HEK293 (cell line): Measurements from ENCODE around the gene BCL7A.

Source experiments
- GFI1B ChIP-seq: fragments of 450-650 bp; formaldehyde crosslinking; IDR thresholded peaks from 2 replicates; pipeline ENCODE4 v1.5.1; 2016; ENCODE audit warnings: missing biosample characterization, missing genetic modification characterization
- GLI4 ChIP-seq: fragments of 450-650 bp; formaldehyde crosslinking; IDR thresholded peaks from 2 replicates; pipeline ENCODE4 v1.5.1; 2016; ENCODE audit warnings: missing biosample characterization, missing genetic modification characterization
- HOXD13 ChIP-seq: sonication (generic); formaldehyde crosslinking; IDR thresholded peaks from 2 replicates; pipeline ENCODE4 v1.8.0; 2022; ENCODE audit warnings: missing genetic modification reagents, borderline replicate concordance
- KLF16 ChIP-seq: fragments of 450-650 bp; formaldehyde crosslinking; IDR thresholded peaks from 2 replicates; pipeline ENCODE4 v1.5.1; 2017; ENCODE audit warnings: missing biosample characterization, missing genetic modification characterization
- KLF9 ChIP-seq: fragments of 450-650 bp; formaldehyde crosslinking; IDR thresholded peaks from 2 replicates; pipeline ENCODE4 v1.5.1; 2016; ENCODE audit warnings: missing biosample characterization, missing genetic modification characterization, low read depth
- SCRT1 ChIP-seq: fragments of 450-650 bp; formaldehyde crosslinking; IDR thresholded peaks from 2 replicates; pipeline ENCODE4 v1.5.1; 2016; ENCODE audit warnings: missing biosample characterization, missing genetic modification characterization, borderline replicate concordance
- SP2 ChIP-seq: fragments of 450-650 bp; formaldehyde crosslinking; IDR thresholded peaks from 2 replicates; pipeline ENCODE4 v1.5.1; 2016; ENCODE audit warnings: missing biosample characterization, missing genetic modification characterization
- TCF7L2 ChIP-seq: IDR thresholded peaks from 2 replicates; pipeline ENCODE4 v1.6.1; 2011; ENCODE audit warnings: low read depth, mild to moderate bottlenecking, inconsistent platforms, low read length, moderate library complexity, borderline replicate concordance
- ZBTB21 ChIP-seq: fragments of 450-650 bp; formaldehyde crosslinking; IDR thresholded peaks from 2 replicates; pipeline ENCODE4 v1.5.1; 2017; ENCODE audit warnings: missing biosample characterization, missing genetic modification characterization
- ZBTB7A ChIP-seq: fragments of 450-650 bp; formaldehyde crosslinking; IDR thresholded peaks from 2 replicates; pipeline ENCODE4 v1.5.1; 2016; ENCODE audit warnings: low read depth, missing biosample characterization, missing genetic modification characterization
- ZFP37 ChIP-seq: fragments of 450-650 bp; formaldehyde crosslinking; IDR thresholded peaks from 2 replicates; pipeline ENCODE4 v1.5.1; 2016; ENCODE audit warnings: missing biosample characterization, missing genetic modification characterization
- ZNF155 ChIP-seq: fragments of 450-650 bp; formaldehyde crosslinking; IDR thresholded peaks from 2 replicates; pipeline ENCODE4 v1.5.1; 2016; ENCODE audit warnings: missing biosample characterization, missing genetic modification characterization
- ZNF16 ChIP-seq: fragments of 450-650 bp; formaldehyde crosslinking; IDR thresholded peaks from 2 replicates; pipeline ENCODE4 v1.5.1; 2016; ENCODE audit warnings: low read depth, missing biosample characterization, missing genetic modification characterization
- ZNF202 ChIP-seq: fragments of 450-650 bp; formaldehyde crosslinking; IDR thresholded peaks from 2 replicates; pipeline ENCODE4 v1.5.1; 2016; ENCODE audit warnings: missing biosample characterization, missing genetic modification characterization, borderline replicate concordance
- ZNF23 ChIP-seq: fragments of 450-650 bp; formaldehyde crosslinking; IDR thresholded peaks from 2 replicates; pipeline ENCODE4 v1.5.1; 2016; ENCODE audit warnings: missing biosample characterization, missing genetic modification characterization, borderline replicate concordance
- ZNF239 ChIP-seq: fragments of 450-650 bp; formaldehyde crosslinking; IDR thresholded peaks from 2 replicates; pipeline ENCODE4 v1.5.1; 2016; ENCODE audit warnings: missing biosample characterization, missing genetic modification characterization
- ZNF248 ChIP-seq: fragments of 450-650 bp; formaldehyde crosslinking; IDR thresholded peaks from 2 replicates; pipeline ENCODE4 v1.5.1; 2017; ENCODE audit warnings: missing biosample characterization, missing genetic modification characterization
- ZNF394 ChIP-seq: fragments of 450-650 bp; formaldehyde crosslinking; IDR thresholded peaks from 2 replicates; pipeline ENCODE4 v1.5.1; 2016; ENCODE audit warnings: missing biosample characterization, missing genetic modification characterization, mild to moderate bottlenecking, moderate library complexity, borderline replicate concordance
- ZNF548 ChIP-seq: fragments of 450-650 bp; formaldehyde crosslinking; IDR thresholded peaks from 2 replicates; pipeline ENCODE4 v1.5.1; 2016; ENCODE audit warnings: missing biosample characterization, missing genetic modification characterization
- ZNF596 ChIP-seq: fragments of 450-650 bp; IDR thresholded peaks from 2 replicates; pipeline ENCODE4 v1.5.0; 2018; ENCODE audit warnings: missing biosample characterization, mild to moderate bottlenecking, missing genetic modification characterization, moderate library complexity
- ZNF610 ChIP-seq: fragments of 450-650 bp; formaldehyde crosslinking; IDR thresholded peaks from 2 replicates; pipeline ENCODE4 v1.5.1; 2016; ENCODE audit warnings: missing biosample characterization, missing genetic modification characterization, borderline replicate concordance
- ZNF624 ChIP-seq: fragments of 450-650 bp; formaldehyde crosslinking; IDR thresholded peaks from 2 replicates; pipeline ENCODE4 v1.5.1; 2017; ENCODE audit warnings: missing biosample characterization, missing genetic modification characterization
- ZNF654 ChIP-seq: fragments of 450-650 bp; formaldehyde crosslinking; IDR thresholded peaks from 2 replicates; pipeline ENCODE4 v1.5.1; 2016; ENCODE audit warnings: low read depth, missing biosample characterization, missing genetic modification characterization
- ZNF768 ChIP-seq: fragments of 450-650 bp; formaldehyde crosslinking; IDR thresholded peaks from 2 replicates; pipeline ENCODE4 v1.5.1; 2018; ENCODE audit warnings: missing biosample characterization, mild to moderate bottlenecking, missing genetic modification characterization
- ZNF785 ChIP-seq: fragments of 450-650 bp; formaldehyde crosslinking; IDR thresholded peaks from 2 replicates; pipeline ENCODE4 v1.5.1; 2016; ENCODE audit warnings: missing biosample characterization, missing genetic modification characterization
- ZNF791 ChIP-seq: fragments of 450-650 bp; formaldehyde crosslinking; IDR thresholded peaks from 2 replicates; pipeline ENCODE4 v1.5.1; 2016; ENCODE audit warnings: missing biosample characterization, missing genetic modification characterization
- ZNF837 ChIP-seq: fragments of 450-650 bp; formaldehyde crosslinking; IDR thresholded peaks from 2 replicates; pipeline ENCODE4 v1.5.1; 2016; ENCODE audit warnings: missing biosample characterization, missing genetic modification characterization
- ZSCAN16 ChIP-seq: fragments of 450-650 bp; formaldehyde crosslinking; IDR thresholded peaks from 2 replicates; pipeline ENCODE4 v1.5.1; 2016; ENCODE audit warnings: missing biosample characterization, missing genetic modification characterization
- ZSCAN30 ChIP-seq: fragments of 450-650 bp; IDR thresholded peaks from 2 replicates; pipeline ENCODE4 v1.5.1; 2018; ENCODE audit warnings: missing biosample characterization, mild to moderate bottlenecking, missing genetic modification characterization, moderate library complexity
- TF ChIP-seq, protein P1 (sequence below): fragments of 450-650 bp; formaldehyde crosslinking; IDR thresholded peaks from 2 replicates; pipeline ENCODE4 v1.5.1; 2016; ENCODE audit warnings: missing biosample characterization, missing genetic modification characterization
- TF ChIP-seq, protein P2 (sequence below): fragments of 450-650 bp; formaldehyde crosslinking; IDR thresholded peaks from 2 replicates; pipeline ENCODE4 v1.5.1; 2016; ENCODE audit warnings: missing biosample characterization, missing genetic modification characterization, borderline replicate concordance
- TF ChIP-seq, protein P3 (sequence below): fragments of 450-650 bp; formaldehyde crosslinking; conservative IDR thresholded peaks from 2 replicates; pipeline ENCODE4 v1.5.1; 2016; ENCODE audit warnings: low read depth, missing biosample characterization, missing genetic modification characterization
- TF ChIP-seq, protein P4 (sequence below): fragments of 450-650 bp; formaldehyde crosslinking; IDR thresholded peaks from 2 replicates; pipeline ENCODE4 v1.5.1; 2016; ENCODE audit warnings: missing biosample characterization, missing genetic modification characterization

Gene BCL7A

DNA sequence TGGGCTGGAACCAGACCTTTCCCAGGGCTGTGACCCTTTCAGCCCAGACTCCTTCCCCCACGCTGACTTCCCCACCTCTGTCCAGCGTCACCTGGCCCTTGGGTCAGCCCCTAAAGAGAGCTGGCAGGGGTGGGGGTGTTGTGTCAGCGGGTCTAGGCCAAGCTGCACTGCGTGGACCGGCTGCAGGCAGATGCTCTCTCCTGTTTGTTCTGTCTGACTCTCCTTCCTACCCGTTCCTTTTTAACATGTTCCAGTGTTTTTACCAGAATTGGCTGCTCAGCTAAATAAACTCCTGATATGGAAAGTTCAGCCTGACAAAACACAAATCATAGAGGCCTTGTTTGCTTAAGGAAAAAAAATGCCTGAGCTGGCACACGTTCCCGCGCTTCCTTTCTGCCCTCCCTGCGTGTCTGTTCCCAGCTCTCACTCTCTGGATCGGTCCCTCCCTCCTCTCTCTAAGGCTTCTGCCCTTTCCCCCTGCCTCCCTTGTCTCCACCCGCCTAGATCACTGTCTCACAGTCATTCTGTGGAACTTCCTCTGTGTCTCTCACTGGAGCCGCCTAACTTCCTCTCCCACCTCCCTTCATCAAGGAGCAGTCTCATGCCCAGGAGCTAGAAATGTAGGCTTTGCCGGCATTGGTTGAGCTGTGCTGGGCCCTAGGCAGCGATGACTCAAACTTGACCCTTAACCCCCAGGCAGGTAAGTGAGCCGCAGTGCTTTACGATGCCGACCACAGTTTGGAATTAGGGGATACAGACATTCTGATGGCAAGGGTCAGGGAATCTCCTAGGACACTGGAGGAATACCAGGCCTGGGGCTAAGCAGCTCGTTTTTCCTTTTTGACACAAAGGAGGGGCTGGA lies 41.4 kb downstream of the BCL7A start (continued):
- TF ChIP-seq, protein P1, sequence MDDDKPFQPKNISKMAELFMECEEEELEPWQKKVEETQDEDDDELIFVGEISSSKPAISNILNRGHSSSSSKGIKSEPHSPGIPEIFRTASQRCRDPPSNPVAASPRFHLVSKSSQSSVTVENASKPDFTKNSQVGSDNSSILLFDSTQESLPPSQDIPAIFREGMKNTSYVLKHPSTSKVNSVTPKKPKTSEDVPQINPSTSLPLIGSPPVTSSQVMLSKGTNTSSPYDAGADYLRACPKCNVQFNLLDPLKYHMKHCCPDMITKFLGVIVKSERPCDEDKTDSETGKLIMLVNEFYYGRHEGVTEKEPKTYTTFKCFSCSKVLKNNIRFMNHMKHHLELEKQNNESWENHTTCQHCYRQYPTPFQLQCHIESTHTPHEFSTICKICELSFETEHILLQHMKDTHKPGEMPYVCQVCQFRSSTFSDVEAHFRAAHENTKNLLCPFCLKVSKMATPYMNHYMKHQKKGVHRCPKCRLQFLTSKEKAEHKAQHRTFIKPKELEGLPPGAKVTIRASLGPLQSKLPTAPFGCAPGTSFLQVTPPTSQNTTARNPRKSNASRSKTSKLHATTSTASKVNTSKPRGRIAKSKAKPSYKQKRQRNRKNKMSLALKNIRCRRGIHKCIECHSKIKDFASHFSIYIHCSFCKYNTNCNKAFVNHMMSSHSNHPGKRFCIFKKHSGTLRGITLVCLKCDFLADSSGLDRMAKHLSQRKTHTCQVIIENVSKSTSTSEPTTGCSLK (tag by site-specific recombination), result no peak
- TF ChIP-seq ZNF791 (tag by site-specific recombination), result no peak
- no peak for TF ChIP-seq ZNF394 (tag by site-specific recombination)
- no peak for TF ChIP-seq ZBTB21 (tag by site-specific recombination)
- no peak for TF ChIP-seq ZSCAN16 (tag by site-specific recombination)
- TF ChIP-seq KLF9 (tag by site-specific recombination), result no peak
- no peak for TF ChIP-seq ZNF202 (tag by site-specific recombination)
- TF ChIP-seq ZNF155, result no peak
- no peak for TF ChIP-seq ZNF768 (tag by site-specific recombination)
- TF ChIP-seq ZNF548 (tag by site-specific recombination), result no peak
- TF ChIP-seq ZFP37 (tag by site-specific recombination), result no peak
- no peak for TF ChIP-seq ZSCAN30 (tag by site-specific recombination)
- TF ChIP-seq ZNF239 (tag by site-specific recombination), result no peak
- TF ChIP-seq ZBTB7A (tag by site-specific recombination), result no peak
- TF ChIP-seq ZNF837 (tag by site-specific recombination), result no peak
- TF ChIP-seq, protein P2, sequence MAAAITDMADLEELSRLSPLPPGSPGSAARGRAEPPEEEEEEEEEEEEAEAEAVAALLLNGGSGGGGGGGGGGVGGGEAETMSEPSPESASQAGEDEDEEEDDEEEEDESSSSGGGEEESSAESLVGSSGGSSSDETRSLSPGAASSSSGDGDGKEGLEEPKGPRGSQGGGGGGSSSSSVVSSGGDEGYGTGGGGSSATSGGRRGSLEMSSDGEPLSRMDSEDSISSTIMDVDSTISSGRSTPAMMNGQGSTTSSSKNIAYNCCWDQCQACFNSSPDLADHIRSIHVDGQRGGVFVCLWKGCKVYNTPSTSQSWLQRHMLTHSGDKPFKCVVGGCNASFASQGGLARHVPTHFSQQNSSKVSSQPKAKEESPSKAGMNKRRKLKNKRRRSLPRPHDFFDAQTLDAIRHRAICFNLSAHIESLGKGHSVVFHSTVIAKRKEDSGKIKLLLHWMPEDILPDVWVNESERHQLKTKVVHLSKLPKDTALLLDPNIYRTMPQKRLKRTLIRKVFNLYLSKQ (tag by site-specific recombination), result no peak
- TF ChIP-seq, protein P3, sequence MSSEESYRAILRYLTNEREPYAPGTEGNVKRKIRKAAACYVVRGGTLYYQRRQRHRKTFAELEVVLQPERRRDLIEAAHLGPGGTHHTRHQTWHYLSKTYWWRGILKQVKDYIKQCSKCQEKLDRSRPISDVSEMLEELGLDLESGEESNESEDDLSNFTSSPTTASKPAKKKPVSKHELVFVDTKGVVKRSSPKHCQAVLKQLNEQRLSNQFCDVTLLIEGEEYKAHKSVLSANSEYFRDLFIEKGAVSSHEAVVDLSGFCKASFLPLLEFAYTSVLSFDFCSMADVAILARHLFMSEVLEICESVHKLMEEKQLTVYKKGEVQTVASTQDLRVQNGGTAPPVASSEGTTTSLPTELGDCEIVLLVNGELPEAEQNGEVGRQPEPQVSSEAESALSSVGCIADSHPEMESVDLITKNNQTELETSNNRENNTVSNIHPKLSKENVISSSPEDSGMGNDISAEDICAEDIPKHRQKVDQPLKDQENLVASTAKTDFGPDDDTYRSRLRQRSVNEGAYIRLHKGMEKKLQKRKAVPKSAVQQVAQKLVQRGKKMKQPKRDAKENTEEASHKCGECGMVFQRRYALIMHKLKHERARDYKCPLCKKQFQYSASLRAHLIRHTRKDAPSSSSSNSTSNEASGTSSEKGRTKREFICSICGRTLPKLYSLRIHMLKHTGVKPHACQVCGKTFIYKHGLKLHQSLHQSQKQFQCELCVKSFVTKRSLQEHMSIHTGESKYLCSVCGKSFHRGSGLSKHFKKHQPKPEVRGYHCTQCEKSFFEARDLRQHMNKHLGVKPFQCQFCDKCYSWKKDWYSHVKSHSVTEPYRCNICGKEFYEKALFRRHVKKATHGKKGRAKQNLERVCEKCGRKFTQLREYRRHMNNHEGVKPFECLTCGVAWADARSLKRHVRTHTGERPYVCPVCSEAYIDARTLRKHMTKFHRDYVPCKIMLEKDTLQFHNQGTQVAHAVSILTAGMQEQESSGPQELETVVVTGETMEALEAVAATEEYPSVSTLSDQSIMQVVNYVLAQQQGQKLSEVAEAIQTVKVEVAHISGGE (tag by site-specific recombination), result peak; percentile 51; the same call in 1 of the 2 replicates
- TF ChIP-seq GLI4 (tag by site-specific recombination), result no peak
- TF ChIP-seq GFI1B, result no peak
- TF ChIP-seq, protein P4, sequence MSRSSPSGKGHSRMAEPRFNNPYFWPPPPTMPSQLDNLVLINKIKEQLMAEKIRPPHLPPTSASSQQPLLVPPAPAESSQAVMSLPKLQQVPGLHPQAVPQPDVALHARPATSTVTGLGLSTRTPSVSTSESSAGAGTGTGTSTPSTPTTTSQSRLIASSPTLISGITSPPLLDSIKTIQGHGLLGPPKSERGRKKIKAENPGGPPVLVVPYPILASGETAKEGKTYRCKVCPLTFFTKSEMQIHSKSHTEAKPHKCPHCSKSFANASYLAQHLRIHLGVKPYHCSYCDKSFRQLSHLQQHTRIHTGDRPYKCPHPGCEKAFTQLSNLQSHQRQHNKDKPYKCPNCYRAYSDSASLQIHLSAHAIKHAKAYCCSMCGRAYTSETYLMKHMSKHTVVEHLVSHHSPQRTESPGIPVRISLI (tag by site-specific recombination), result peak; percentile 81
- no peak for TF ChIP-seq ZNF248 (tag by site-specific recombination)
- no peak for TF ChIP-seq KLF16
- no peak for TF ChIP-seq ZNF596 (tag by site-specific recombination)
- TF ChIP-seq SCRT1 (tag by site-specific recombination), result no peak
- TF ChIP-seq HOXD13, result no peak
- TF ChIP-seq ZNF654 (tag by site-specific recombination), result no peak; the same call in 1 of the 2 replicates
- TF ChIP-seq SP2 (tag by site-specific recombination), result peak; percentile 95
- TF ChIP-seq TCF7L2, result no peak
- no peak for TF ChIP-seq ZNF624 (tag by site-specific recombination)
- no peak for TF ChIP-seq ZNF23
- no peak for TF ChIP-seq ZNF610
- no peak for TF ChIP-seq ZNF785 (tag by site-specific recombination)
- no peak for TF ChIP-seq ZNF16 (tag by site-specific recombination)
